Measurements from ENCODE around the gene GLRA1. TPM values are rescaled to one million over a fixed set of nuclear protein-coding genes. Genes with fewer than 3 reads are reported as not detected.

The GLRA1 gene
- not detected for total RNA-seq
- polyA plus RNA-seq = not detected

DNA sequence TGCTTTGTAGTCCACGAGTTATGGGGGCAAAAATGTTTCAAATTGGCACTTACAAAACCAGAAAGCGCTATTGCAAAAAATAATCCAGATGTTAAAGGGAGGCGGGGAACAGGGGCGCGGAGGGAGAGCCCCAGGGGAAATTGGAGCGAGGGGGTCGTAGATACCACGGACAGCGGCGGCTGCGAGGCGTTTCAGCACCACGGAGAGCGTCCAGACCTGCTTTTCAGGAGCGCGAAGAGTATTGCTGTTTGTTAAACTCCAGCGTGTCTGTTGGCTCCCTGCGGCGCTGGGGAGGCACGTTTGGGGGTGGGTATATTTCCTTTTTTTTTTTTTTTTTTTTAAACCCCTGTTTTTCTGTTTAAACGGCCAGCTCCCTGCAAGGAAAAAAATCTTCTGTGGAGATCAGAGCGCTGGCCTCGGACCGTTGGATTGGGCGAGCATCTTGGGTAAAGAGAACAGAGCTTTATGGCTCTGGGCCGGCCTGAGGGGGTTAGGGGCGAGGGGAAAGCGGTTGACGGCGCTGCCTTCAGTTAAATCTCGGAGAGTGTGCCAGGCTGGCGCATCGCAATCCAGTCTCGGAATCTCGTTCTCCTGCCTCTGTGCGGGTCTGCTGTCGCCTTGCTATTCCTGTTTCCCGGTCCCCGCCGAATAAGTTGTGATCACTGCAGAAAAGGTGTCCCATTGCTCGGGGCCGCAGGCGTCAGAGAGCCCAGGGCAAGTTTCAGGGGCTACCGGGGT is at the start of gene GLRA1:
GLRA1 (minus strand) TSS at position 288 of the 738 bp plus-strand sequence. CDS start 302 bp downstream, outside the sequence.
- peaks cover 0 to 14% (median 10%) of the 10 kb centered on the region in 8 donors for H3K9me3 Mint-ChIP-seq

DNA sequence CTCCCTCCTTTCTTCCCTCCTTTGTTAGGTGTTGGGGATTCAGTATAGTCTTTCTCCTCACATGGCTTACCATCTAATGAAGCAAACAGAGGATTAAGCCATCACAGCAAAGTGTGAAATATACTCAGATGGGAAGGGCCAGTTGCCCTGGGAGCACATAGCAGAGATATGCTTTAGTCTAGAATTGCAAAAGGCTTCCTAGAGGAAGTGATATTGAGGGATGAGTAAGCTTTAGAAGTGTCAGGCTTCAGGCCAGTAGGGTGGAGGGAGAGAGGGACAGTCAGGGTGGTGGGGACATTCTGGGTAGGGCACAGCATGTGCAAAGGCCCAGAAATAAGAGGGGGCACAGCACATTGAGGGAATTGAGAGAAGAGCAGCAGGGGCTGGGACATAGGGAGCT is 46.2 kb upstream of the GLRA1 start:
- no peaks in the 10 kb centered on the region for H3K36me3 ChIP-seq (ENCODE audit: insufficient read depth, low read length)
- Mint-ChIP-seq H3K9me3 (no peaks in the 10 kb centered on the region), H3K27ac (no peak overlapping the region), H3K4me1 (peaks cover 0 to 5% (median 0%) of the 10 kb centered on the region in 4 donors), H3K27me3 (no peaks in the 10 kb centered on the region), H3K36me3 (no peaks in the 10 kb centered on the region), H3K4me3 (no peak overlapping the region)
- ChIA-PET CTCF (ENCODE audit: partially characterized antibody) (no interaction called here), POLR2A (ENCODE audit: partially characterized antibody) (no interaction called here)
- intact Hi-C loops (cut with micrococcal nuclease) = no loop called here
- H3K4me3 ChIP-seq (ENCODE audit: low read length in 2 of 2) = no peak overlapping the region
- H3K27me3 ChIP-seq (ENCODE audit: insufficient read depth, low read length) = no peaks in the 10 kb centered on the region
- no peak overlapping the region for H3K27ac ChIP-seq (ENCODE audit: low read depth, low read length)
- H3K9me3 ChIP-seq (ENCODE audit: control insufficient read depth in 1 of 2, low read length in 2 of 2) = no peaks in the 10 kb centered on the region
- H3K4me1 ChIP-seq (ENCODE audit: insufficient read depth, low read length) = no peaks in the 10 kb centered on the region
- no peak for DNase-seq

More for the DNA sequence above, at the start of gene GLRA1:
- intact Hi-C loops (cut with micrococcal nuclease) = no loop called here
- ChIA-PET POLR2A (ENCODE audit: partially characterized antibody) (no interaction called here), CTCF (ENCODE audit: partially characterized antibody) (interaction anchor here (0.8 kb wide), 1 partner anchor 11 kb away, joined by 3 read pairs; no protein-coding TSS in a partner anchor)
- Histone ChIP-seq H3K27me3 (ENCODE audit: insufficient read depth, low read length) (no peaks in the 10 kb centered on the region), H3K4me3 (ENCODE audit: low read length in 2 of 2) (no peak within 1 kb of the TSS), H3K9me3 (ENCODE audit: control insufficient read depth in 1 of 2, low read length in 2 of 2) (no peaks in the 10 kb centered on the region), H3K4me1 (ENCODE audit: insufficient read depth, low read length) (no peaks in the 10 kb centered on the region), H3K27ac (ENCODE audit: low read depth, low read length) (no peak within 1 kb of the TSS), H3K36me3 (ENCODE audit: insufficient read depth, low read length) (no peaks in the 10 kb centered on the region)
- peak within 1 kb of the TSS in 2 of 7 donors; percentile 42 to 55 for H3K27ac Mint-ChIP-seq
- H3K36me3 Mint-ChIP-seq = no peaks in the 10 kb centered on the region
- peaks cover 0 to 4% (median 3%) of the 10 kb centered on the region in 4 donors for H3K4me1 Mint-ChIP-seq
- no peak within 1 kb of the TSS for H3K4me3 Mint-ChIP-seq
- H3K27me3 Mint-ChIP-seq = peaks cover 19 to 21% of the 10 kb centered on the region in 2 donors
- DNase-seq = peak in 4 of 5 donors; percentile 52 to 59 (median 54)

DNA sequence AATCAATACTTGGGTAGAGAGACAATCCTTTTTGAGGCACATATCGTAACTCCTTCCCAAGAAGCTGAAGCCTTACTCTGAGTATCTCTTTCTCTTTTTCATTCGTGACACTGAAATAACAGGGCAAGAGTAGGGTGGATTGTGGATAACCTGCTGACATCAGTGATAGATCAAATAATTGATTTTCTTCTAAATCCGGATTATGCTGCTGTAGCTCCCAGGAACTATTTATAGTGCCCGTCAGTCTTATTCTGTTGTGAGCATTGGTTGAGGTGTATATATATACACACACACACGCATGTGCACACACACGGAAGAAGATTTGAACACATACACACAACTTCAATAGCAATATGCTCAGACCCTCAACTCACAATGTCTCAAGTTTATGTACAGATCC is 43.2 kb upstream of the GLRA1 start:
- no peak for DNase-seq
- CTCF ChIA-PET (ENCODE audit: partially characterized antibody) = no interaction called here
- Histone ChIP-seq H3K9me3 (ENCODE audit: control insufficient read depth in 1 of 2, low read length in 2 of 2) (no peaks in the 10 kb centered on the region), H3K4me3 (ENCODE audit: low read length in 2 of 2) (no peak overlapping the region), H3K36me3 (ENCODE audit: insufficient read depth, low read length) (no peaks in the 10 kb centered on the region), H3K27ac (ENCODE audit: low read depth, low read length) (no peak overlapping the region), H3K4me1 (ENCODE audit: insufficient read depth, low read length) (no peaks in the 10 kb centered on the region), H3K27me3 (ENCODE audit: insufficient read depth, low read length) (no peaks in the 10 kb centered on the region)
- H3K27ac Mint-ChIP-seq = no peak overlapping the region
- intact Hi-C loops (cut with micrococcal nuclease) = no loop called here
- POLR2A ChIA-PET (ENCODE audit: partially characterized antibody) = no interaction called here
- H3K4me3 Mint-ChIP-seq = no peak overlapping the region
- H3K4me1 Mint-ChIP-seq = peaks cover 0 to 5% (median 0%) of the 10 kb centered on the region in 4 donors
- no peaks in the 10 kb centered on the region for H3K27me3 Mint-ChIP-seq
- no peaks in the 10 kb centered on the region for H3K9me3 Mint-ChIP-seq
- no peaks in the 10 kb centered on the region for H3K36me3 Mint-ChIP-seq

DNA sequence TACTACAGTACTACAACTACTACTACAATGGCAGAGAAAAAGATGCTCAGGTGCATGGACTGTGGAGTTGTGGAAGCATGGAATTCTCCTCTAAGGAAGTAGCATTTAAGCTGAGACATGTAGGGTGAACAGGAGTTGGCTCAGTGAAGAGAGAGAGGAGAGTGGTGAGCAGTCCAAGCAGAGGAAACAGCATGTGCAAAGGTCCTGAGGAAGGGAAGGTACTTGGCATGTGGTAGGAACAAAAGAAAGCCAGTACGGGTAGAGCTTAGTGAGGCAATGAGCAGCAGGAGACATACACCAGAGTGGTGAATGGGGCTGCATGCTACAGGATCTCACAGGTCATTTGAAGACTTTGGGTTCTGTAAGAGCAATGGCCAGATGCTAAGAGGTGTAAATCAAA is 41.4 kb upstream of the GLRA1 start:
- CTCF ChIA-PET (ENCODE audit: partially characterized antibody) = interaction anchor here (1.1 to 1.3 kb wide), 2 partner anchors 9 to 16 kb away, joined by 3 read pairs; no protein-coding TSS in a partner anchor
- H3K27me3 Mint-ChIP-seq = no peaks in the 10 kb centered on the region
- H3K27ac Mint-ChIP-seq = no peak overlapping the region
- POLR2A ChIA-PET (ENCODE audit: partially characterized antibody) = no interaction called here
- peaks cover 0 to 4% (median 0%) of the 10 kb centered on the region in 4 donors for H3K4me1 Mint-ChIP-seq
- H3K9me3 Mint-ChIP-seq = no peaks in the 10 kb centered on the region
- no peak for DNase-seq
- Histone ChIP-seq H3K9me3 (ENCODE audit: control insufficient read depth in 1 of 2, low read length in 2 of 2) (no peaks in the 10 kb centered on the region), H3K36me3 (ENCODE audit: insufficient read depth, low read length) (no peaks in the 10 kb centered on the region), H3K4me3 (ENCODE audit: low read length in 2 of 2) (no peak overlapping the region), H3K4me1 (ENCODE audit: insufficient read depth, low read length) (no peaks in the 10 kb centered on the region), H3K27me3 (ENCODE audit: insufficient read depth, low read length) (no peaks in the 10 kb centered on the region), H3K27ac (ENCODE audit: low read depth, low read length) (no peak overlapping the region)
- H3K36me3 Mint-ChIP-seq = no peaks in the 10 kb centered on the region
- intact Hi-C loops (cut with micrococcal nuclease) = no loop called here
- no peak overlapping the region for H3K4me3 Mint-ChIP-seq

DNA sequence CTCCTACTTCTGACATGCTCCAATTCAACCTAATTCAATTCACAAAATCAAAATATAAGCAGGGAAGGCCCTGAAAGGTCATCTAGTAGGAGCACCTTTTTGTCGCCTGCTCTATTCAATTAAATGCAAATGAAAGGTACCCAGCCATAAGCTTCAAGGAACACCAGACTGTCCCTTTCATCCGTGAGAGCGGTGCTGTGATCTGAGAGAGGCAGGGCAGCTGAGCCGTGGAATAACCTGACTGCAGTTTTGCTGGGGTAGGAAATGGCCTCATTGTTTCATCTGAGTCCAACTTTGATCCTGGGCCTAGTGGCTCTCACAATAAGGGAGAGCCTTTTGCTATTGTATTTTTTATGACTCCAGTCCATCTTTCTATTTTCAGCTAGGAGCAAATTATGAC is 39.8 kb upstream of the GLRA1 start:
- Mint-ChIP-seq H3K27ac (no peak overlapping the region), H3K4me3 (no peak overlapping the region), H3K36me3 (no peaks in the 10 kb centered on the region), H3K4me1 (peaks cover 2 to 5% (median 4%) of the 10 kb centered on the region in 4 donors), H3K27me3 (no peaks in the 10 kb centered on the region), H3K9me3 (peaks cover 0 to 2% (median 0%) of the 10 kb centered on the region in 8 donors)
- H3K4me1 ChIP-seq (ENCODE audit: insufficient read depth, low read length) = no peaks in the 10 kb centered on the region
- ChIA-PET POLR2A (ENCODE audit: partially characterized antibody) (no interaction called here), CTCF (ENCODE audit: partially characterized antibody) (interaction anchor here (1.3 kb wide), 1 partner anchor 8 kb away, joined by 3 read pairs; no protein-coding TSS in a partner anchor)
- no peaks in the 10 kb centered on the region for H3K36me3 ChIP-seq (ENCODE audit: insufficient read depth, low read length)
- no peaks in the 10 kb centered on the region for H3K9me3 ChIP-seq (ENCODE audit: control insufficient read depth in 1 of 2, low read length in 2 of 2)
- DNase-seq = no peak
- intact Hi-C loops (cut with micrococcal nuclease) = no loop called here
- no peak overlapping the region for H3K27ac ChIP-seq (ENCODE audit: low read depth, low read length)
- H3K27me3 ChIP-seq (ENCODE audit: insufficient read depth, low read length) = no peaks in the 10 kb centered on the region
- H3K4me3 ChIP-seq (ENCODE audit: low read length in 2 of 2) = no peak overlapping the region

DNA sequence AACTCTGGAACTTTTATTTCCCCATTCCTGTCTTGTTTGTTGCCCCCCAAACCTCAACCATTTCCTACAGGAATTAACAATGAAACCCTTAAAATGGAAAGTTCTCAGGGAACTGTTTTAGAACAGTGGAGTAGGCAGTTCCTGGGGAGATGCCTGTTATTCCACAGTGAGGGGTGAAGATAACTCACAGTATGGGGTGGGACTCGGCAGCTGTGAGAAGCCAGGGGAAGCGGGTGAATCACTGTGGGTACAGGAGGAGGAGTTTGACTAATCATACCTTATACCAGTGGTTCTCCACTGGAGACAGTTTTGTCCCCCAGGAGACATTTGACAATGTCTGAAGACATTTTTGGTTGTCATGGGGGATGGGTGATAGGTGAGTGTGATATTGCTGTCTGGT is 36.9 kb upstream of the GLRA1 start:
- no peaks in the 10 kb centered on the region for H3K27me3 ChIP-seq (ENCODE audit: insufficient read depth, low read length)
- H3K27ac ChIP-seq (ENCODE audit: low read depth, low read length) = no peak overlapping the region
- no peak overlapping the region for H3K4me3 Mint-ChIP-seq
- no peak overlapping the region for H3K4me3 ChIP-seq (ENCODE audit: low read length in 2 of 2)
- no peak overlapping the region for H3K27ac Mint-ChIP-seq
- H3K4me1 Mint-ChIP-seq = peaks cover 19 to 34% (median 29%) of the 10 kb centered on the region in 4 donors
- no peak for DNase-seq
- CTCF ChIA-PET (ENCODE audit: partially characterized antibody) = no interaction called here
- no peaks in the 10 kb centered on the region for H3K36me3 ChIP-seq (ENCODE audit: insufficient read depth, low read length)
- intact Hi-C loops (cut with micrococcal nuclease) = no loop called here
- H3K27me3 Mint-ChIP-seq = no peaks in the 10 kb centered on the region
- H3K36me3 Mint-ChIP-seq = no peaks in the 10 kb centered on the region
- peaks cover 18% of the 10 kb centered on the region for H3K4me1 ChIP-seq (ENCODE audit: insufficient read depth, low read length)
- POLR2A ChIA-PET (ENCODE audit: partially characterized antibody) = no interaction called here
- H3K9me3 ChIP-seq (ENCODE audit: control insufficient read depth in 1 of 2, low read length in 2 of 2) = no peaks in the 10 kb centered on the region
- peaks cover 0 to 5% (median 0%) of the 10 kb centered on the region in 8 donors for H3K9me3 Mint-ChIP-seq

DNA sequence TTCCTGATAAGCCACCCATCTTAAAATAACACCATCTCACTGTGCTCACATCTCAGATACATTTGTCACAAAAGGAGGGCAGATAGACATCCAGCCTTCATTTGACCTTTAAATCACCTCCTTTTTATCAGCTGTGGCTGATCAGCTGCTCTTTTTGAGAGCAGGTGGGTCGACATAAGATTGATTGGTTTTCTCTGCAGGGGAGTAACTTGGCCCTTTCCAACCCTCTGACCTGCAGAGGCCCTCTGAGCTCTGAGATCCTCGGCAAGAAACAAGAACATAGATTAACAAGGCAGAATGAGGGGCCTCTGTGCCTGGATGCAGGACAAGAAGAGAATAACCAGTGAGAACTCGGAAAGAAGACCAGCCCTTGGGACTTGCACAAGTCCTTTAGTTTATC is 33.5 kb upstream of the GLRA1 start:
- H3K27ac Mint-ChIP-seq = peak overlapping the region in 5 of 7 donors; percentile 6 to 85 (median 49)
- peaks cover 0 to 5% (median 0%) of the 10 kb centered on the region in 8 donors for H3K9me3 Mint-ChIP-seq
- POLR2A ChIA-PET (ENCODE audit: partially characterized antibody) = interaction anchor here (2.9 kb wide), 1 partner anchor 187 kb away, joined by 10 read pairs; the partner anchor contains the start of gene G3BP1

More for the DNA sequence above, 33.5 kb upstream of the GLRA1 start:
- Mint-ChIP-seq H3K36me3 (no peaks in the 10 kb centered on the region), H3K4me3 (peak overlapping the region in 1 of 8 donors; percentile 14), H3K4me1 (peaks cover 39 to 68% (median 54%) of the 10 kb centered on the region in 4 donors), H3K27me3 (no peaks in the 10 kb centered on the region)
- CTCF ChIA-PET (ENCODE audit: partially characterized antibody) = interaction anchor here (1.3 kb wide), 1 partner anchor 133 kb away, joined by 4 read pairs; no protein-coding TSS in a partner anchor
- Histone ChIP-seq H3K27me3 (ENCODE audit: insufficient read depth, low read length) (no peaks in the 10 kb centered on the region), H3K27ac (ENCODE audit: low read depth, low read length) (no peak overlapping the region), H3K36me3 (ENCODE audit: insufficient read depth, low read length) (no peaks in the 10 kb centered on the region), H3K9me3 (ENCODE audit: control insufficient read depth in 1 of 2, low read length in 2 of 2) (no peaks in the 10 kb centered on the region), H3K4me1 (ENCODE audit: insufficient read depth, low read length) (peaks cover 41% of the 10 kb centered on the region), H3K4me3 (ENCODE audit: low read length in 2 of 2) (no peak overlapping the region)
- no peak for DNase-seq
- intact Hi-C loops (cut with micrococcal nuclease) = no loop called here

Measured in CD4-positive, alpha-beta memory T cell (primary cell).